Activated CD8-positive, alpha-beta memory T cell treated with anti-CD3 and anti-CD28 coated beads for 4 hours (primary cell): ENCODE data around the gene SPATA31D4.
"Not testable (repeated sequence)": the region's sequence is repeated elsewhere in the genome, so short reads cannot be mapped to it uniquely, and the experiment has no call there.

ENCODE experiments used
- DNase-seq, 2 donors: peaks; one replicate each; pipeline ENCODE4 v3.0.0-alpha.2; 2020; ENCODE audit warnings: low read depth in 2 of 2

SPATA31D4 gene

DNA sequence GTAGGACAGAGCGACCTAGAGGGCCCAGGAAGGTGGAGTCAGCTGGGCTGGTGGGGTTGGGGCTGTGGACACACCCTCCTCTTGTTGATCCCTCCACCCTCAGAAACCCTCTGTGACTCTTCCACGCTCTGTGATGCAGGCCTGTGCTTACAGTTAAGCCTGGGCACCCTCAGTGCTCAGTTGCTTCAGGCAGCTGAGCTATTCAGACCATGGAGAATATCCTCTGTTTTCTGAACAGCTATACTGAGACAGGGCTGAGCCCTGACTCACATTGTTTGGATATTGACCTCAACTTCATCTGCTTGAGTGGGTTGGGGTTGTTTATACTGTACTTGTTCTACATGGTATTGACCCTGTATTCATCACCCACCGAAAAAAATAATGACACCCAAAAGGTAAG is at the start of gene SPATA31D4:
SPATA31D4 (plus strand) TSS at position 124 of the 400 bp plus-strand sequence; CDS start at position 210, 86 bp downstream.
- not testable (repeated sequence) for DNase-seq

DNA sequence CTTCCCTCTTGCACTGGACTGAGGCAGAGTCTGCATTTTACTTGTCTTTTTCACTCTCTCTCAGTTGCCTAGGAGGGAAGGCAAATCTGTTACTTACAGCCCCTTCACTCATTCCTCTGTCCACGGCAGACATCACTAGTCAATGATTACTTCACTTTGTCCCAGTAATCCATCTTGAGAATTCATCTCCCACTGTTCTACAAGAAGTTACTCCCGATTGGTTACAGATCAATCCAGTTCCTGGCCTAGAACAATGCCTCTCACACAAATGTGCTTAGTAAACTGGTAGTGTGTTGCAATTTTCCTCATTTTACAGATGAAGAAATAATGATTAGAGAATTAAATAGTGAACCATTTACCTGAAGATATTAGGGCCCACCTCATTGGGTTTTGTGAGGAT is 49.7 kb upstream of the SPATA31D4 start:
- DNase-seq, result no peak

DNA sequence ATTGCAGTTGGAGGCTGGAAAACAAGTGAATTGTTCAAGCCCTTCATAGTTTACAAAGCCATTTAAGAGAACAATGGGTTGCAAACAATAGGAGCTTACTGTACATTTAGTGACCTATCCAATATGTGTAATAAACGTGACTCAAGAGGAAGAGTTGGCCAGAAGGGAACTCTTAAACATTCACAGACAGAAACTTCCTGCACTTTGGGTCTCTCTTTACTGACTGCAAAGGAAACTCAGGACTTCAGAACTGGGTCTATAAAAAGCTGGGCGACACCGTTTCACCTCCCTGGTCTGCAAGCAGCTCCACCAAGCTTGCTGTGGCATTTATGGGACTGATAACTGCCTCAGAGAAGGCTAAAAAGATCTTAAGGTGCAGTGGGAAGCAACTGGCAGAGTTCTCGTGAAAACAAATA is 48.7 kb upstream of the SPATA31D4 start:
- DNase-seq, result no peak

- DNase-seq, result no peak
Observed at GRCh38 chr9:81885602-81886001, 42.6 kb upstream of the SPATA31D4 start.

GRCh38 chr9:81886665-81887064 is 41.6 kb upstream of the SPATA31D4 start:
- DNase-seq, result no peak

DNA sequence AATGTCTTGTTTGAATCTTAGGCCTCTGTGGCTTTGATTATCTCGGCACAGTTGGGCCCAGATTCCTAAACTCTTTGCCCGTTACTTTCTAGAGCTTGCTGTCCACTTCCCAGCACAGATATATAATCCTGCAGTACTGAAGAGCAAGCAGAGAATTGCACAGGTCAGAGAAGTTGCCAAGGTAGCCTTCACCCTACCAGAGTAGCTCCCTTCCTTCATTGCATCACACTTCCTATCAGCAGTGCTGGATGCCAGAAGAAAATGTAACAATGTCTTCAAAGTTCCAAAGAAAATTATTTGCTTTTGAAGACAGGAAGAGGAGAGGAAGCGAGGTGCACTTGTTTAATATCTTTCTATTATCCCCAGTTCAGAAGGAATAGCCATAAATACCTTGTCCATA is 38.1 kb upstream of the SPATA31D4 start:
- DNase-seq, result no peak

DNA sequence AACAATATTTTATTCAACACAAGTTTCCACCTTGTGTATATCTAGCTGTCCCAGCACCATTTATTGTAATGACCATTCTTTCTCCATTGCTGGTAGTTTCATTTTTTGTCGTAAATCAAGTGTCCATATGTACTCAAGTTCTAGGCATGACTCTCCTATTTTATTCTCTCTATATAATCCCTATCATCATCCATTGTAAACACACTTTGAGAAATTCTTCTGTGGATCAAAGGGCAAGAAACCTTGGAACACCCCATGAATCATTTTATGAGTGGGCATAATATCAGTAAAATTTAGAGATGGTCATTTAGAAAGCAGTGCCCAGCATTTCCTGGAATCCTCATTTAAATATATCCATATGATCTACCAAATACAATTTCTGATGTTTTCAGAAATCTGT is 35.8 kb upstream of the SPATA31D4 start:
- DNase-seq, result no peak

DNA sequence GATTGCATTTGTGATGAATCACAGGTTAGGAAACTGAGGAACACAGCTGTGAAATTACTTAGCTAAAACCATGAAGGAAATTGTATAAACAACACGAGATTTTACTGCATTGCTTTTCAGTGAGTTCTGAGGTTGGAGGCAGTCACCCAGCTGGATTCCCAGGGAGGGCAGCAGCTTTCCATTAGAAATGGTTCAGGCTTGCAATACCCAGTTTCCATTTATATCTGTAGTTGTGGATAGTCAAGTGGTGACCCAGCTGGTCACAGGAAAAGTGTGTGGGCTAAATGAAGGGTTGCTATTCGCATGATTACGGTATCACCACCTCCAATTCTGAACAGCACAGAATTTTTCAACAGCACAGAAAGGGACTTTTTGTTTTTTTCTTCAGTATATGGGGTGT is 34.3 kb upstream of the SPATA31D4 start:
- DNase-seq, result no peak

DNA sequence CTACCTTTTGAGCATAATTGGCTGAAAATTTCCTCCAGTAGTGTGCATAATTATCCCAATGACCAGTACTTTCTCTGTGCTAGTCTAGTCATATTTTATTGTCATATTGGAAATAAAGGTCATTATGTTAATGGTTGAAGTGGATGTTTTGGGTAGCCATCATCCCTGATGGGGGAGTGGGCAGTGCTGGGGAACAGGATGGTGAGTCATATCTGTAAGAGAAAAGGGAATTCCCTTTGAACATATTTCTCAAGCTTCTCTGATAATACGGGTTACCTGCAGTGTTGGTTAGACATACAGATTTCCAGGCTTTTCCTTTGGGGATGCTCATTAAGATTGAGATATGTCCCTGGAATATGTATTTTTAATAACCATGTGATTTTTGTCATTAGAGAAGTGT is 33.3 kb upstream of the SPATA31D4 start:
- no peak for DNase-seq

DNA sequence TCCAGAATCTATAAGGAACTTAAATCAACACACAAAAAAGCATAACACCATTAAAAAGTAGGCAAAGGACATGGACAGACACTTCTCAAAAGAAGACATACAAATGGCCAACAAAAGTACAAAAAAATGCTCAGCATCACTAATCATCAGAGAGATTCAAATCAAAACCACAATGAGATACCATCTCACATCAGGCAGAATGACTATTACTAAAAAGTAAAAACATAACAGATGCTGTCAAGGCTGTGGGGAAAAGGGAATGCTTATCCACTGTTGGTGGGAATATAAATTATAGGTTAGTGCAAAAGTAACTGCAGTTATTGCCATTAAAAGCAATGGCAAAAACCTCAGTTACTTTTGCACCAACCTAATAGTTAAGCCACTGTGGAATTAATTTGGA is 32.2 kb upstream of the SPATA31D4 start:
- DNase-seq, result no peak

DNA sequence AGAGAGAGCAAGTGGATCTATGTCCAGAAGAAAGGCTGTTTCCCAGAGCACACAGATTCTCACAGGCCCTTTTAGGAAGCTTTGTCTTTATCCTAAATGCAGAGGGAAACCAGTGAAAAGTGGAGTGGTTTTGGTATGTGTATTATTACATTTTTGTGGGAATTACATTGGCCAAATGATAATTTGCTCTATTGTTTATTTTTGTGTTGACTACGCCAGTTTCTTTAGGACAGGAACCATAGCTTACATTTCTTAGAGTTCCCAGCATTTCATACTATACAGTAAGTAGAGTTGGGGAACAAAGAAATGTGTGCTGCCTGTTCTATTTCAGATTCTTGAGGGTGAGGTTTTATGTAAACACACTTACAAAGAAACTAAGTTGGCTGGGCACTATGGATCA is 29.4 kb upstream of the SPATA31D4 start:
- DNase-seq, result no peak

DNA sequence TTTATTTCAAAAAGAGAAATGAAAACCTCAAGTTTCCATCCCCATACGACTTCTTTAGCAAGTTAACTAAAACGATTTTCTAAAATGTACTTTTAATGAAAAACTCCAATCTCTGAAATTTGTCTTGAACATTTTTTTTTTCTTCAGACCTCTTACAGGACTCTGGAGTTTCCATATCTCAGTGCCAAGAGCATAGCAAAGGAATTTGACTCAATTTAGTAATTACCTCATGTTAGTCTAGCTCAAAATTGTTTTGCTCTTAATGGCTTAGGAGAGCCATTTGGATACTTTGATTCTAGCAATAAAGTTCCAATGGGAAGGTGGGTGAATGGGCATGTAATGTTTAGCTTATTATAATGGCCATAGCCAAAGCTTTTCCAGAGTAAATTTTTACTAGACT is 26.0 kb upstream of the SPATA31D4 start:
- DNase-seq, result no peak

DNA sequence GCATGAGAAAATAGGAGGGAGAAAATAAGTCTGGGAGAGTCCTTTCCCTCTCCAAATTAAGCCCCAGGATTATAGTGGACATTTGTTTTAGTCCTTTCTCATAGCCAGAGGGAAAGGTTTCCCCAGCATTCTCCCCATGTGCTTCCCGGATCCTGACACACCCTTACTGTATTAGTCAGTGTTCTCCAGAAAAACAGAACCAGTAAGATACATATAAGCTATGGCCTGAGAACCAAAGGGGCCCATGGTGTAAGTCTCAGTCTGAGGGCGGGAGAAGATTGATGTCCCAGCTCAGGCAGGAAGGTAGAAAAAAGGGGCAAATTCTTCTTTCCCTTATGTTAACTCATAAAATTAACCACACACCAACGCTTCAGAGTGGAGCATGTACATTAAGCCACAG is 25.6 kb upstream of the SPATA31D4 start:
- DNase-seq, result no peak

DNA sequence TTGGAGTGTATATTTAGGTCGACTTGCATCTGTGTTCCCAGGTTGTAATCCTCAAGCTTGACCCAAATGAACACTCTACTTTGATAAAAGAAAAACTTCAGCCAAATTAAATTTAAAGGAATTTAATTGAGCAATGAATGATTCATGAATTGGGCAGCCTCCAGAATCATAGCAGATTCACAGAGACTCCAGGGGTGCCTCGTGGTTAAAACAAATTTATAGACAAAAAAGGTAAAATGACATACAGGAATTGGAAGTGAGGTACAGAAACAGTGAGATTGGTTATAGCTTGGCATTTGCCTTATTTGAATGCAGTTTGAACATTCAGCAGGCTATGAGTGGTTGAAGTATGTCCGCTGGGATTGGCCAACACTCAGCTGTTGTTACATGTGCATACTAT is 21.6 kb upstream of the SPATA31D4 start:
- DNase-seq, result no peak

DNA sequence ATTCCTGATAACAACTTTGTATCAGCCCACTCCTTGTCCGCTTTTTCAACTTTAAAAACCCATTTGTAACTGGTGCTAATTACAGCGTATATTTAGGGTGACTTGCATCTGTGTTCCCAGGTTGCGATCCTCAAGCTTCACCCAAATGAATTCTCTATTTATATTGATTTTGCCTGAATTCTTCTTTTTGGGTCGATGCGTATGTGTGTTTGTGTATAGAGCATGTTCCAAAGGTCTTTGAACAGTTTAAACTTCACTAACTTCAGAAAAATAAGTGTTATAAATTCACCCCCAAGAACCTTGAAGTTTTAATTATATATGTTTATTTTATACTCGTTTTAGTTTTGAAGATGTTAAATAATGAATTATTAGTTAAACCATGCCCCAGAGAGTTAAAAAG is 16.1 kb upstream of the SPATA31D4 start:
- DNase-seq, result no peak

GRCh38 chr9:81915801-81916505 is 12.3 kb upstream of the SPATA31D4 start:
- no peak for DNase-seq

DNA sequence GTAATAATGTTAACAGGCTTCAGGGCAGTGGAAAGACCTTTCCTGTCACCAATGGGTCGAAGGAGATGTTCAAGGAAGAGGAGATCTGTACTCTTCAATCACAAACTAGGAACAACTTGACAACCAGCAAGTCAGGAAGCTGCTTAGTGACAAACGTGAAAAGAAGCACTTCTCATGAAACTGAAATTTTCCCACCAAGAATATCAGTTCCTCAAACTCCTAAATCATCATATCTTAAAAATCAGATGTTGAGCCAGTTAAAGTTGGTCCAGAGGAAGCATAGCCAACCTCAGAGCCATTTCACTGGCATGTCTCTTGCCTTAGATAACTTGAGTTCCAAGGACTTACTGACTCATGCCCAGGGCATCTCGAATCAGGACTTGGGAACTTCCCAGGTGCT is 9.7 kb upstream of the SPATA31D4 start:
- not testable (repeated sequence) for DNase-seq

GRCh38 chr9:81930147-81930546 is 1.9 kb downstream of the SPATA31D4 start:
- DNase-seq, result not testable (repeated sequence)

GRCh38 chr9:81933547-81933946 is 5.3 kb downstream of the SPATA31D4 start:
- DNase-seq, result not testable (repeated sequence)

GRCh38 chr9:81943393-81943792 is 15.2 kb downstream of the SPATA31D4 start, which contains the start of gene SPATA31D3:
Gene SPATA31D3, plus strand, starts transcription at chr9:81943500. Its CDS starts 86 bp downstream, at chr9:81943586.
- DNase-seq, result not testable (repeated sequence)

DNA sequence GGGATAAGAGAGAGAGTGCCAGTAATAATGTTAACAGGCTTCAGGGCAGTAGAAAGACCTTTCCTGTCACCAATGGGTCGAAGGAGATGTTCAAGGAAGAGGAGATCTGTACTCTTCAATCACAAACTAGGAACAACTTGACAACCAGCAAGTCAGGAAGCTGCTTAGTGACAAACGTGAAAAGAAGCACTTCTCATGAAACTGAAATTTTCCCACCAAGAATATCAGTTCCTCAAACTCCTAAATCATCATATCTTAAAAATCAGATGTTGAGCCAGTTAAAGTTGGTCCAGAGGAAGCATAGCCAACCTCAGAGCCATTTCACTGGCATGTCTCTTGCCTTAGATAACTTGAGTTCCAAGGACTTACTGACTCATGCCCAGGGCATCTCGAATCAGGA is 20.4 kb downstream of the SPATA31D4 start:
- DNase-seq, result not testable (repeated sequence)

DNA sequence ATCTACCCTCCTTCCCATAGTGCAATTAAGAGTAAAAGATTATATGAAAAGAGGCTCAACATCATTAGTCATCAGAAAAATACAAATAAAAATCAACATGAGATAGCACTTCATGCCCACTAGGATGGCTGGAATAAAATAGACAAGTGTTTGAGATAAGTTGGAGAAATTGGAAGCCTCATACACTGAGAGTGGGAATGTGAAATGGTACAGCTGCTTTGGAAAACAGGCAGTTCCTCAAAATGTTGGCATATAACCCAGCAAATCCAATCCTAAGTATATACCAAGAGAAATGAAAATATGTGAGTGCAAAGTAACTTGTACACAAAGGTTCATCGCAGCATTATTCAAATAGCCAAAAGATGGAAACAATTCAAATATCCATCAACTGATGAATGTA is 24.9 kb downstream of the SPATA31D4 start:
- no peak for DNase-seq

DNA sequence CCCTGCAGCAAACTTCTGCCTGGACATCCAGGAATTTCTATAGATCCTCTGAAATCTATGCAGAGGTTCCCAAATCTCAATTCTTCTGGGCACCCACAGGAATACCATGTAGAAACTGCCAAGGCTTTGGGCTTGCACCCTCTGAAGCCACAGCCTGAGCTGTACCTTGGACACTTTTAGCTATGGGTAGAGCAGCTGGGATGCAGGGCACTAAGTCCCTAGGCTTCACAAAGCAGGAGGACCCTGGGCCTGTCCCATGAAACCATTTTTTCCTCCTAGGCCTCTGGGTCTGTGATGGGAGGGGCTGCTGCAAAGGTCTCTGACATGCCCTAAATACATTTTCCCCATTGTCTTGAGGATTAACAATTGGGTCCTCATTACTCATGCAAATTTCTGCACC is 27.4 kb downstream of the SPATA31D4 start:
- DNase-seq, result no peak
